DOHH2 (cell line): Measurements from ENCODE around the gene PPM1H.

Experiments used
- CTCF ChIP-seq: fragments of 200-600 bp; sonication (generic); IDR thresholded peaks from one replicate; pipeline ENCODE4 v1.5.1; 2014; ENCODE audit warnings: antibody characterized with exemption, mild to moderate bottlenecking, low read depth, low read length; ENCODE audit not compliant: poor library complexity, severe bottlenecking
- EZH2phosphoT487 ChIP-seq: fragments of 200-600 bp; sonication (generic); IDR thresholded peaks from 2 replicates; pipeline ENCODE4 v1.6.1; 2017; ENCODE audit warnings: borderline replicate concordance, mild to moderate bottlenecking, antibody characterized with exemption, low read length, moderate library complexity, mixed read lengths

- TF ChIP-seq CTCF = no peak
- TF ChIP-seq EZH2phosphoT487 = no peak
These were observed 328.3 kb downstream of the PPM1H start for GRCh38 chr12:62606654-62607053.
